ENCODE results near the gene SATB2.

- TF ChIP-seq CTCF (IDR thresholded peaks at IDR 0.05 in 8 of 11, conservative IDR thresholded peaks at IDR 0.05 in 3 of 11) (no peak), POLR2A (IDR thresholded peaks at IDR 0.05) (no peak), POLR2AphosphoS5 (IDR thresholded peaks at IDR 0.05) (no peak)
These were observed 32.3 kb upstream of the SATB2 start for GRCh38 chr2:199490049-199490448.

Data from spleen (tissue), 7 donors.